Upper lobe of left lung (tissue), 6 donors: ENCODE results near the gene LMCD1. TPM values are rescaled to one million over a fixed set of nuclear protein-coding genes. Genes with fewer than 3 reads are reported as not detected.
A peak's percentile ranks its signal among the peaks of the same experiment; 100 is the strongest.

Source experiments
- ATAC-seq, 2 donors: fragments of 200-7000 bp; cut with Tn5 transposase; one replicate each; pipeline ENCODE4 v1.9.1; 2022; ENCODE audit warnings: mild to moderate bottlenecking in 2 of 2, moderate library complexity in 2 of 2; ENCODE audit not compliant: low FRiP score in 2 of 2
- DNase-seq, 2 donors: peaks; one replicate each; pipeline ENCODE4 v3.0.0-alpha.2; 2019 to 2020
- H3K27ac ChIP-seq, 4 donors: fragments of 200-600 bp; sonication (generic); one replicate each; pipeline ENCODE4 v1.5.1; 2016 to 2019
- H3K27me3 ChIP-seq, 4 donors: fragments of 200-600 bp; sonication (generic); one replicate each; pipeline ENCODE4 v1.5.1; 2017 to 2019
- H3K36me3 ChIP-seq, 4 donors: fragments of 200-600 bp; sonication (generic); one replicate each; pipeline ENCODE4 v1.5.1; 2016 to 2019
- H3K4me1 ChIP-seq, 4 donors: fragments of 200-600 bp; sonication (generic); one replicate each; pipeline ENCODE4 v1.5.1; 2018 to 2019
- H3K4me3 ChIP-seq, 4 donors: fragments of 200-600 bp; sonication (generic); one replicate each; pipeline ENCODE4 v1.5.1; 2017 to 2019; ENCODE audit warnings: mild to moderate bottlenecking in 2 of 4, moderate library complexity in 1 of 4
- H3K9me3 ChIP-seq, 4 donors: fragments of 200-600 bp; sonication (generic); one replicate each; pipeline ENCODE4 v1.5.1; 2018 to 2019
- EP300 ChIP-seq, 4 donors: sonication (generic); formaldehyde crosslinking; IDR thresholded peaks; one replicate each; pipeline ENCODE4 v1.5.1; 2017; ENCODE audit warnings: antibody characterized with exemption in 4 of 4, control low read depth in 2 of 4
- POLR2A ChIP-seq, 4 donors: fragments of 450-650 bp; IDR thresholded peaks; one replicate each; pipeline ENCODE4 v1.5.1; 2016 to 2017; ENCODE audit warnings: antibody characterized with exemption in 4 of 4, mild to moderate bottlenecking in 2 of 4
- POLR2AphosphoS5 ChIP-seq, 2 donors: sonication (generic); formaldehyde crosslinking; IDR thresholded peaks; one replicate each; pipeline ENCODE4 v1.5.1; 2017; ENCODE audit warnings: antibody characterized with exemption in 2 of 2
- WGBS, 2 donors: methylation state at CpG; one replicate each; pipeline ENCODE4 v1.1.5; 2017 to 2018; 5-methylcytosine and 5-hydroxymethylcytosine counted together
- total RNA-seq, 6 donors: library from RNA; depleted of rRNA in 4 of 6; stranded (reverse); fragments of >200 nt in 4 of 6; gene quantifications; one replicate each; pipeline versions ENCODE4 v1.1.0 to v1.2.1, GENCODE V29; 2016 to 2021
- TF ChIP-seq, protein P1 (sequence below), 6 experiments: fragments of 450-650 bp in 4 of 6; fragments of 200-600 bp in 2 of 6; sonication (generic) in 2 of 6; IDR thresholded peaks; one replicate each; pipeline ENCODE4 v1.5.1; 2016 to 2019; ENCODE audit warnings: antibody characterized with exemption in 6 of 6
- donor health status: DM: no; HTN: no; CAD: no; lungs with moderate emphysema.
- donor health status: DM: no; HTN: yes; CAD: no; lungs with severe emphysema.

LMCD1 gene
- total RNA-seq, 6 donors from 2014 or later, result 47.4 to 269 (median 118) TPM

DNA sequence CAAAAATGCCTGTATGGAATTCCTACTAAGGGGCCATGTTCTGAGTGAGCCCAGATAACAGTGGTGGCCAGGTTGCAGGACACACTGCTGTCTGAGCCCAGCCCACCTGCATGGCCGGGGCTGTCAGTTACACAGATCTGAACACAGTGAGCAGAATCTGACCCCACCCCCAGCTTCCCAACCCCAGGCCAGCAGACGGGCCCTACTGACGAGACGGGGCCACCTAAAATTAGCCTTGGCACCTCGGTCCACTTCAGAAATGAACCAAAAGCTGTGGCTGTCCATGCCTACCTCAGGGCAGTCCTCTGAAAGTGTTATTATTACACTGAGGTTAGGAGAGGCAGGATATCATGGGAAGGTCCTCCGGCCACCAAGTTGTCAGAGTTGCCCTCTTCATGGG is 51.8 kb downstream of the LMCD1 start:
- H3K4me3 ChIP-seq, result no peak overlapping the region
- ATAC-seq (no peak), DNase-seq (no peak)
- H3K27me3 ChIP-seq, result no peaks in the 10 kb centered on the region
- peak overlapping the region; percentile 16 to 43 (median 34) for H3K27ac ChIP-seq
- WGBS, 2 donors, result 82% methylated on average over 6 of the region's 6 CpGs; no CpG with 5 or more reads in 1 of the 2 donors
- peaks cover 3 to 78% (median 23%) of the 10 kb centered on the region in 4 donors for H3K36me3 ChIP-seq
- H3K4me1 ChIP-seq, result peaks cover 24 to 45% (median 28%) of the 10 kb centered on the region in 4 donors
- H3K9me3 ChIP-seq, result no peaks in the 10 kb centered on the region
- TF ChIP-seq, protein P1, sequence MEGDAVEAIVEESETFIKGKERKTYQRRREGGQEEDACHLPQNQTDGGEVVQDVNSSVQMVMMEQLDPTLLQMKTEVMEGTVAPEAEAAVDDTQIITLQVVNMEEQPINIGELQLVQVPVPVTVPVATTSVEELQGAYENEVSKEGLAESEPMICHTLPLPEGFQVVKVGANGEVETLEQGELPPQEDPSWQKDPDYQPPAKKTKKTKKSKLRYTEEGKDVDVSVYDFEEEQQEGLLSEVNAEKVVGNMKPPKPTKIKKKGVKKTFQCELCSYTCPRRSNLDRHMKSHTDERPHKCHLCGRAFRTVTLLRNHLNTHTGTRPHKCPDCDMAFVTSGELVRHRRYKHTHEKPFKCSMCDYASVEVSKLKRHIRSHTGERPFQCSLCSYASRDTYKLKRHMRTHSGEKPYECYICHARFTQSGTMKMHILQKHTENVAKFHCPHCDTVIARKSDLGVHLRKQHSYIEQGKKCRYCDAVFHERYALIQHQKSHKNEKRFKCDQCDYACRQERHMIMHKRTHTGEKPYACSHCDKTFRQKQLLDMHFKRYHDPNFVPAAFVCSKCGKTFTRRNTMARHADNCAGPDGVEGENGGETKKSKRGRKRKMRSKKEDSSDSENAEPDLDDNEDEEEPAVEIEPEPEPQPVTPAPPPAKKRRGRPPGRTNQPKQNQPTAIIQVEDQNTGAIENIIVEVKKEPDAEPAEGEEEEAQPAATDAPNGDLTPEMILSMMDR (IDR thresholded peaks at IDR 0.05), result no peak
- no peak for TF ChIP-seq EP300 (IDR thresholded peaks at IDR 0.05)
- TF ChIP-seq POLR2AphosphoS5 (IDR thresholded peaks at IDR 0.05), result no peak
- no peak for TF ChIP-seq POLR2A (IDR thresholded peaks at IDR 0.05)

GRCh38 chr3:8554696-8555095 is 53.1 kb downstream of the LMCD1 start:
- H3K36me3 ChIP-seq, result peaks cover 3 to 74% (median 11%) of the 10 kb centered on the region in 4 donors
- WGBS, 2 donors, result 77 to 78% methylated on average over 11 of the region's 11 CpGs
- no peak for ATAC-seq

GRCh38 chr3:8555113-8555661 is 53.6 kb downstream of the LMCD1 start:
- Histone ChIP-seq H3K27me3 (no peaks in the 10 kb centered on the region), H3K27ac (peak overlapping the region; percentile 54 to 73 (median 62)), H3K9me3 (no peaks in the 10 kb centered on the region), H3K36me3 (peaks cover 3 to 70% (median 10%) of the 10 kb centered on the region in 4 donors), H3K4me3 (no peak overlapping the region), H3K4me1 (peaks cover 24 to 34% (median 28%) of the 10 kb centered on the region in 4 donors)
- TF ChIP-seq EP300 (IDR thresholded peaks at IDR 0.05) (no peak), POLR2A (IDR thresholded peaks at IDR 0.05) (no peak), POLR2AphosphoS5 (IDR thresholded peaks at IDR 0.05) (no peak)
- TF ChIP-seq, protein P1 (IDR thresholded peaks at IDR 0.05), result no peak
- 39 to 65% methylated on average over 3 to 7 of the region's 8 CpGs for whole genome bisulfite sequencing, 2 donors
- peak in 1 of 2 donors; percentile 34 for DNase-seq
- peak; percentile 22 to 59 for ATAC-seq

More at GRCh38 chr3:8554696-8555095, 53.1 kb downstream of the LMCD1 start:
- no peak for TF ChIP-seq EP300 (IDR thresholded peaks at IDR 0.05)
- H3K27me3 ChIP-seq, result no peaks in the 10 kb centered on the region
- DNase-seq, result no peak
- H3K4me1 ChIP-seq, result peaks cover 24 to 38% (median 28%) of the 10 kb centered on the region in 4 donors
- H3K27ac ChIP-seq, result peak overlapping the region; percentile 54 to 73 (median 62)
- H3K9me3 ChIP-seq, result no peaks in the 10 kb centered on the region
- H3K4me3 ChIP-seq, result no peak overlapping the region

GRCh38 chr3:8555725-8556472 is 54.3 kb downstream of the LMCD1 start:
- no peak for DNase-seq
- WGBS, 2 donors, result 53 to 70% methylated on average over 6 of the region's 6 CpGs

GRCh38 chr3:8556473-8556869 is 54.8 kb downstream of the LMCD1 start:
- H3K27me3 ChIP-seq, result no peaks in the 10 kb centered on the region
- peaks cover under 1 to 64% (median 8%) of the 10 kb centered on the region in 4 donors for H3K36me3 ChIP-seq
- WGBS, 2 donors, result 84 to 96% methylated on average over 5 of the region's 5 CpGs
- peaks cover 24 to 31% (median 29%) of the 10 kb centered on the region in 4 donors for H3K4me1 ChIP-seq
- no peak overlapping the region for H3K4me3 ChIP-seq
- ATAC-seq, result no peak
- peak overlapping the region in 3 of 4 donors; percentile 27 to 37 (median 28) for H3K27ac ChIP-seq
- TF ChIP-seq POLR2A (IDR thresholded peaks at IDR 0.05) (no peak), EP300 (IDR thresholded peaks at IDR 0.05) (no peak)
- DNase-seq, result no peak
- H3K9me3 ChIP-seq, result no peaks in the 10 kb centered on the region

More at GRCh38 chr3:8555725-8556472, 54.3 kb downstream of the LMCD1 start:
- Histone ChIP-seq H3K27me3 (no peaks in the 10 kb centered on the region), H3K4me3 (no peak overlapping the region), H3K27ac (peak overlapping the region in 1 of 4 donors; percentile 73), H3K36me3 (peaks cover 3 to 69% (median 10%) of the 10 kb centered on the region in 4 donors), H3K4me1 (peaks cover 24 to 30% (median 28%) of the 10 kb centered on the region in 4 donors), H3K9me3 (no peaks in the 10 kb centered on the region)
- ATAC-seq, result no peak
- TF ChIP-seq POLR2AphosphoS5 (IDR thresholded peaks at IDR 0.05) (no peak), EP300 (IDR thresholded peaks at IDR 0.05) (no peak), POLR2A (IDR thresholded peaks at IDR 0.05) (no peak)
- TF ChIP-seq, protein P1 (IDR thresholded peaks at IDR 0.05), result no peak
